Right renal pelvis (tissue), 4 donors: ENCODE data around the gene EXTL2. TPM values are rescaled to one million over a fixed set of nuclear protein-coding genes. Genes with fewer than 3 reads are reported as not detected.
"Not testable (repeated sequence)": the region's sequence is repeated elsewhere in the genome, so short reads cannot be mapped to it uniquely, and the experiment has no call there.

Source experiments
- DNase-seq, 4 donors: peaks; one replicate each; pipeline ENCODE4 v3.0.0-alpha.2; 2013; ENCODE audit warnings: low read depth in 4 of 4, low spot score in 3 of 4, missing footprints in 1 of 4
- polyA plus RNA-seq, 4 donors: library from polyadenylated mRNA; unstranded; fragments of 120-200 nt; gene quantifications; one replicate each; pipeline ENCODE4 v1.2.1, GENCODE V29; 2013; ENCODE audit not compliant: insufficient read length in 4 of 4

EXTL2 gene
- polyA plus RNA-seq, 4 donors: 54.8 to 69.3 (median 68.4) TPM

DNA sequence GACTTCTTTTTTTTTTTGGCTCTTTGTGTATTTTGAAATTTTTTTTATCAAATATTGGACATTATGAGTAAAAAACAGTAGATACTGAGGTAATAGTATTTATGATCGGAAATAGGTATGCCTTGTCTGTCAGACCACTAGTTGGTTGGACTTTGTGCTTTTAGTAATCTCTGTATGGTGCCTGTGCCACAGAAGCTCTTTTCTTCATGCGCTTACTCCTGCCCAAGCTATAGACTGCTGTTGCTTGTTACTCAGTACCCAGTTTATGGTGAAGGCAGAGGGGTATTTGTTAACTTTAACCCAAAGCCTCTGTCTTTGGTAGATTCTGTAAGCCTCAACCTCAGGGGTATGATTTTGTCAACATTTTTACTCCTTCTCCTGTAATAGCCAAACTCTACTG is 9.9 kb upstream of the EXTL2 start:
- no peak for DNase-seq

DNA sequence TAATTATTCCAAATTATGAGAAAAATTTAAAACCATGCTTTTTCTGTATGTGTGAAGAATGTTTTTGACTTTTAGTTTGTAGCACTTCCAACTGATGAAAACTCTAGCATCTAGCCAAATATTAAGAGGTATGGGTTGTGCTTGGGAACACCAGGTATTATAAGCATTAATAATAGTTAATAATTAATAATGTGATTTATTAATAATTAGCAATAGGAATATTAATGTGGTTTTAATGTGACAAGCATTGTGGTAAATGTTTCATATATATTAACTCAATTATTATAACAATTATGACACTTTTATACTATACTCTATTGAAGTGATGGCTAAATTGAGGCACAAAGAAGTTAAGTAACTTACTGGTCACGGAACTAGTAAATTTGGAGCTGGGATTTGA is 9.1 kb upstream of the EXTL2 start:
- no peak for DNase-seq

DNA sequence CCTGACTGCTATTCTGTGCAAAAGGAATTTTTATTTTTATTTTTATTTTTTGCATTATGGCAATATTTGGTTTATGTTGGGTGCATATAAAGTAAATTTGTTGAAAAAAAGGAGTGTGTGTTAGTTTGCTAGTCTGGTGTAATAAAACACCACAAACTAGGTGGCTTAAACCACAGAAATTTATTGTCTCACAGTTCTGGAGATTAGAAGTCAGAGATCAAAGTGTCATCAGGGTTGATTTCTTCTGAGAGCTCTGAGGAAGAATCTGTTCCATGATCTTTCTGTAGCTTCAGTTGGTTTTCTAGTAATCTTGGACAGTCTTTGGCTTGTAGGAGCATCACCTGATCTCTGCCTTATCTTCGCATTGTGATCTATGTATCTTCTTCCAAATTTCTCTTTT is 7.7 kb upstream of the EXTL2 start:
- no peak for DNase-seq

DNA sequence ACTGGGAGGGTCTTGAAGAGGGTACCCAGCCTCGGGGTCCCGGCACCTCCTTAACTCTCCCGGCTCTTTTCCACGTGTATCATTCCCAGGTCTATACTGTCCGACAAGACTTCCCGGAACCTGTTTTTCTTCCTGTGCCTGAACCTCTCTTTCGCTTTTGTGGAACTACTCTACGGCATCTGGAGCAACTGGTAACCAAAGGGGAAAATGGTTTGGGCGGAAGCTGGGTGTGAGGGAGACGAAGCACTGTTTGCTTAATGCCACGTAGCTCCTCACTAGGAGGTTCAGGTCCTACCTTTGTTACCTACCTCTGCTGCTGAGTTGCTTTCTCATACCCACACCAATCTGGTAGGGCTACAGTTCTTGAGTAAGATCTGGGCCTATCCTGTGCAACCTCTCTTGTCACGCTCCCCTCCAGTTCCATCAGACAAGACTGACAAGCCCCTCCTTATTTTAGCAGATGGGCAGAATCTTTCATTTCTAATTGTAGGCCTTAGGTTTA is 1.9 kb upstream of the EXTL2 start:
- peak in 2 of 4 donors; percentile 16 to 29 for DNase-seq

DNA sequence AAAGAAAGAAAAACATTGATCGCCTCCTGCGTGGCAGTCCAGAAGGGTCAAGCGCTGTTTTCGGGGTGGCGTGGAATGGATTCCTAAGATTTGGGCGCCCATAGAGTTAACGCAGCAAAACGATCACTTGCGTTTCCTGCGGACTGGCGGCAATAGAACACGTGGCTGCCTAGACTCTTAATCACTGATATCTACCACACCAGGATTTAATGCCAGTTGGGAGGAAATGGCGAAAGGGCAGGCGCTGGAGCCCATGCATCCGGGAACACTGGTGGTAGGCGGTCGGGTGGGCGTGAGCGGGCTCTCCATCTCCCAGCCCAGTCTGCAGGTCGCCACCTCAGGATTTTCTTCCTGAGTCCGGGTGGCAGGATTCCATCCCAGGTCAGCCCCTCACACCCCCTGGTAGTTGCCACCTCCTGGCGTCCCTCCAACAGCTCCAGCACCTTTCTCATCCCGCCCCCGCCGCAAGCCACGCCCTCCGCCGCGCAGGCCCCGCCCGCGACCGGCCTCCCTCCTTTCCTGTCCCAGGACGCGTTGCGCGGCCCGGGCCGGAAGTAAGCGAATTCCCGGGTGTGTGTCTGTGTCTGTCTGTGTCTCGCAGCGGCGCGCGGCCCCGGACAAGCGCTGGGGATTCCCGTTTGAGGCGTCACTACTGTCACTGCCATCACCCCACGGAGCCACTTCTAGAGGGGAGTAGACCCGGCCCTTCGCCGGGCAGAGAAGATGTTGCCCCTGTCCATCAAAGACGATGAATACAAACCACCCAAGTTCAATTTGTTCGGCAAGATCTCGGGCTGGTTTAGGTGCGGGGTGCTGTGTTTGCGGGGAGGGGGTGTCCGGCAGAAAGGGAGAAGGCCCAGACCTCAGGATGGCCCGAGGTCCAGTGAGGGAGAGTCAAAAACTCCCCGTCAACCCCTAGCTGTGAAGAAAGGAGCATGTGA is 1.2 kb upstream of the EXTL2 start, which contains the start of gene SLC30A7:
Gene SLC30A7 (plus strand): TSS at position 551 of the 941 bp plus-strand sequence. CDS start 173 bp downstream, at position 724.
- DNase-seq: peak; percentile 76 to 83 (median 82)

DNA sequence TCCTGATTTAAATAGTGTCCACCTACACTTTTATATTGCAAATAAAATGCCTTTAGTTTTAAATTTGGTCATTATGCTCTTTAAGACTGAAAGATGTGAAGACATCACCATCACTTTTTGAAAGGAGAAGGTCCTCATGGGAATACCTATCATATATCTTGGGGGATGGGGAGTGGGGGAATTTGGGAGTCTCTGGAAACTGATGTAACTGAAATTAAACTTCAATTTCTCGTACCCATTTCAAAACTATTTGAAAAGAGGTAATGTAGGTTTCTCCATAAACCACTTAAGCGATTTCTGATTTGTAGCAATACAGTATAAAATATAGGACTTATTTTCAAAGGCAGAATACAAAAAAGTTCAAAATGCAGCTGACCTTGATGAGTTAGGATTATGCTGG is 924 bp downstream of the EXTL2 start:
- DNase-seq: no peak

DNA sequence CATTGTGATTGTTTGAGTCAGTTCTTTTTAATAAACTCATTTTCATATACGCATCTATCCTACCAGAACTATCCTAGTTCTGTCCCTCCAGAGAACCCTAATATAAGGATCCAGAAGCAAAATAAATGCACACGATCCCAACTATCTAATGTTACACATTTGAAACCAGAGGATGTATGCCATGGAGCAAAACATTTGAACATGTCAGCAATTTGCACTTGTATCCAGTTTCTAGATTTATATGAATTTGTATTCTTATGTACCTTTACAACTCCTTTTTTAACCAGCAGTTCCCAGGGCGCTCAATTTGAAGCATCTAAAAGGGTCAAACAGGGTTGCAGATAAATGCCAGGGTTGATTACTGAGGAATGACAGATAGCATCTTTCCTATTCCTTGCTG is 2.1 kb downstream of the EXTL2 start:
- DNase-seq: no peak

DNA sequence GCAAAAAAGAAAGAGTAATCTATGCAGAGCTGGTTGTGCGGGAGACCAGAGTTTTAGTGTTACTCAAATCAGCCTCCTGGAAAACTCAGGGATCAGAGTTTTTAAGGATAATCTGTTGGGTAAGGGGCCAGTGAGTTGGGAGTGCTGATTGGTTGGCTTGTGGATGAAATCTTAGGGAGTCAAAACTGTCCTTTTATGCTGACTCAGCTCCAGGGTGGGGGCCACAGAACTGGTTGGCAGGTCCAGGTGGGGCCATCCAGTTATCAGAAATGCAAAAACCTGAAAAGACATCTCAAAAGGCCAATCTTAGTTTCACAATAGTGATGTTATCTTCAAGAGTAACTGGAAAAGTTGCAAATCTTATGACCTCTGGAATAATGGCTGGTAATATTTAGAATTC is 3.3 kb downstream of the EXTL2 start:
- DNase-seq: no peak

DNA sequence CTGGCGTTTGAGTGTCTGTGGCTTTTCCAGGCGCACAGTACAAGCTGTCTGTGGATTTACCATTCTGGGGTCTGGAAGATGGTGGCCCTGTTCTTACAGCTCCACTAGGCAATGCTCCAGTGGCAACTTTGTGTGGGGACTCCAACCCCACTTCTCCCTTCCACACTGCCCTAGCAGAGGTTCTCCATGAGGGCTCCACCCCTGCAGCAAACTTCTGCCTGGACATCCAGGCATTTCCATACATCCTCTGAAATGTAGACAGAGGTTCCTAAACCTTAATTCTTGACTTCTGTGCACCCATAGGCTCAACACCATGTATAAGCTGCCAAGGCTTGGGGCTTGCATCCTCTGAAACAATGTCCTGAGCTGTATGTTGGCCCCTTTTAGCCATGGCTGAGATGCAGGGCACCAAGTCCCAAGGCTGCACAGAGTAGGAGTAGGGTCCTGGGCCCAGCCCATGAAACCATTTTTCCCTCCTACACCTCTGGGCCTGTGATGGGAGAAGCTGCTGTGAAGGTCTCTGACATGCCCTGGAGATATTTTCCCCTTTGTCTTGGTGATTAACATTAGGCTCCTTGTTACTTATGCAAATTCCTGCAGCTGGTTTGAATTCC is 4.7 kb downstream of the EXTL2 start:
- not testable (repeated sequence) for DNase-seq

DNA sequence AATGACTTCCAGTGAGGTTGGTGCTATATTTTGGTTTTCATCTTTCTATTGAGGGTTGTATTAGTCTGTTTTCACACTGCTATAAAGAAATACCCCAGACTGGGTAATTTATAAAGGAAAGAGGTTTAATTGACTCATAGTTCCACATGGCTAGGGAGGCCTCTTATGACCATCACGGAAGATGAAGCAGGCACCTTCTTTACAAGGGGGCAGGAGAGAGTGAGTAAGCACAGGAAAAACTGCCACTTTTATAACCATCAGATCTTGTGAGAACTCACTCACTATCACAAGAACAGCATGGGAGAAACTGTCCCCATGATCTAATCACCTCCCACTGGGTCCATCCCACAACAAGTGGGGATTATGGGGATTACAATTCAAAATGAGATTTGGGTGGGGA is 5.6 kb downstream of the EXTL2 start:
- not testable (repeated sequence) for DNase-seq

DNA sequence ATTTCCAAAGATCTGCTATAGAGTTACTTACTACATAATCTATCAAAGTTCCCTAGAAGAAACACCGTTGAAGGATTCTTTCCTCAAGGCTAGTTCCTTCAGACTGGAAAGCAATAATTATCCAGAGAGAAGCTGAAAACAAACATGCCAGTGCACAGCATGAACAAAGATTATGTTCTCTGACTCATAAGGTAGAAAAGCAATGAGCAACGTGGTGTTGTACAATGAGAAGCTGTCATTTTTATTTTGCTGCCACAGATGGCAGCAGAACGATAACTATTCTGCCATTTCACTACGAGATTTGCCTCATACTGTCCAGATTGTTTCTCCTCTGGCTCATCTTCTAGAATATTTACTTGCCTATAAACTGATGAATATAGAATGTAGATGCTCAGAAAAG is 10.7 kb downstream of the EXTL2 start:
- no peak for DNase-seq

DNA sequence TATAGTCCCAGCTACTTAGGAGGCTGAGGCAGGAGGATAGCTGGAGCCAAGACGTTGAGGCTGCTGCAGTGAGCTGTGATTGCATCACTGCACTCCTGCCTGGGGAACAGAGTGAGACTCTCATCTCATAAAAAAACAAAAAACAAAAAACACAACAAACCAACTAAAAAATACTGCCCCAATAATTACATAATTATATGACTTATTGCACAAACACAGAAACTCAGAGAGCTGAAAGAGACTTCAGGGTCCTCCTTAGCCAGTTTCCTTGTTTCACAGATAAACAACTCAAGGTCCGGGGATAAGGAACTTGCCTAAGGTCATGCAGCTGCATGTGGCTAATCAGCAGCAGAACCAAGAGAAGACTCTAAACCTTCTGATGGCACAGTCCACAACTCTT is 11.9 kb downstream of the EXTL2 start:
- no peak for DNase-seq

DNA sequence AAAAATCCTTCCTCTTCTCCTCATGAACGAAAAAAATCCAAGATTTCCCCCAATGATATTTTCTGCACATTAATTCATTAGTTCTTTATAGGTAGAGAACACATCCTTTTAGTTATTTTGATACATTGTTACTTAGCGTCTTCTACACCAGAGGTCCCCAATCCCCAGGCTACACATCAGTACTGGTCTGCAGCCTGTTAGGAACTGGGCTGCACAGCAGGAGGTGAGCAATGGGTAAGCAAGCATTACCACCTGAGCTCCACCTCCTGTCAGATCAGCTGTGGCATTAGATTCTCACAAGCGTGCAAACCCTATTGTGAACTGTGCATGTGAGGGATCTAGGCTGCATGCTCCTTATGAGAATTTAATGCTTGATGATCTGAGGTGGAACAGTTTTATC is 13.0 kb downstream of the EXTL2 start:
- DNase-seq: no peak

DNA sequence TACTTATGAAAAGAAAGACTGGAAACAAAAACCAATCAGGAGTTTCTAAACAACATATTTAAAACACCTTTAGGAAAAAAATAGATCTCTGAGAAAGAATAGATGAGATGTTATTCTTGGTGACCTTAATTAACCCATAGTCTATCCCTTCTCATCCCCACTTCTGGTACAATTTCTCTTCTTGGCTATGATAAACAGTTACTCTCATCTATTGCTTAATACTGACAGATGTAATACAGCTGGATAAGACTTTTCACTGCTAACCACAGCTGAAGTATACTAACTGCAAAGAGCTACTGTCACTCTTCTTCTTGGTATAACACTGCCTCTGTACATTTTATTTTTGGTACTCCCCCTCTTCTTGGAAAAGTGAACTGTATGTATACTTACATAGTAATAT is 15.2 kb downstream of the EXTL2 start:
- DNase-seq: no peak

DNA sequence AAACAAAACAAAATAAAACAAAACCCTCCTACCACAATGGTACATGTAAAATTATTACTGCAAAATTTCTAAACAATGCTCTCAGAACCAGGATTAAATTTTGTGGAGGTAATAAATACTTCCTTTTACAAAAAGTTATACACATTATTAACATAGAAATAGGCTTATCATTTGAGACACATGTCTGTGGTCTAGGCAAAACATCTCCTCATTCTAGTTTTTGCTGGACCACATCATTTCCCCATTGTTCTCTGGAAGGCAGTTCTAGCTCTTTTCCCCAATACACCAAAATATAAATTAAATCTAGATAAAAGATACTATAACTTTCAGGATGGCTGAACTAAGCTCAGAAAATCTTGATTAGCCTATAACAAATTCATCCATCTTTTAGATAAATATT is 18.4 kb downstream of the EXTL2 start:
- DNase-seq: no peak

DNA sequence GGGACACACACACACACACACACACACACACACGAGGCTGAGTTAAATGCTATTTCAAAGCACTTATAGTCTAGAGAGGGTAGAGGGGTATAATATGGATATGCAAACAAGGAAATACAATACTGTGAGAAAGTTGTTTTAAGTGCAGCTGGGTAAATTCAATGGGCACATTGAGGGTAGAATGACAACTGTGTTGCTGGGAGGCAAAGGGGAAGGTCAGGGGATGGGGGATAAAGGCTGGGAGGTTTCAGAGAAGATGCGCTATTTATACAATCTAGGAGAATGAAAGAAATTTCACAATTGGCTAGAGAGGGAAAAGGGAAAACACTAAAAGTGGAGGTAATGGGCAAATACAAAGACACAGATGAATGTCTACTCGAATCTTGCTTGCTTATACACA is 19.4 kb downstream of the EXTL2 start:
- DNase-seq: no peak

DNA sequence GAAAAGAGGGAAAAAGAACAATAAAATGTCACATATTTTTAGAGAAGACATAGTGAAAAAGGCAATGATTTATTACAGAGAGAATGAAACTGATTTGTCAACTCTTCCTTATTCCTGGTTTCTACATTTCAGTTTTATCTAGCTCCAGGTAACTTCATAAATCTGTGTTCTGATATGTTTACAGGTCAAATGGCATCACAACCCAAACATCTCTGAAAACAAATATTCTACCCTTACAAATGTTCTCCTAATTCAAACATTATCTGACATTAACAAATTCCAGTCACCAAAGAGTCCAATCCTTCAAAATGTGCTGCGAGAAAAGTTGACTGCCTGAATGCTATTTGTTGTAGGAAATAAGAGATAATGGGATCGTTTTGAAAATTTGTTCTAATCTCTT is 20.2 kb downstream of the EXTL2 start:
- DNase-seq: no peak

DNA sequence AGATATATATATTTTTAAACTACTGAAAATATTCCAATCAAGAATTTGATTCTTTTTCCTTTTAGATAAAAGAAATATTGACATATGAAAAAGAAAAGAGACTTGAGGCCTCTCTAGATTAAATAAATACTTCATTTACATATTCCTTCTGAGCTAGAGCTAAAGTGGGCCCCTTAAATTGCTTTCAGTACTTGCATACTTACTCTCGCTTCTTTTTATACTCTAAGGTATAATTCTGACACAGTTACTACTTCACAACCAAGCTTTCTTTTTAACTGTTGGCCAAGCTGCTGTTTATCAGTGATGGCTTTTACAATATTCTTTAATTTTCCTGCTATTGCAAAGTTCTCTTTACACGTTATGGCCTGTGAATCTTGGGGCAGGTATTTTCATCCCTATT is 24.6 kb downstream of the EXTL2 start:
- DNase-seq: no peak

DNA sequence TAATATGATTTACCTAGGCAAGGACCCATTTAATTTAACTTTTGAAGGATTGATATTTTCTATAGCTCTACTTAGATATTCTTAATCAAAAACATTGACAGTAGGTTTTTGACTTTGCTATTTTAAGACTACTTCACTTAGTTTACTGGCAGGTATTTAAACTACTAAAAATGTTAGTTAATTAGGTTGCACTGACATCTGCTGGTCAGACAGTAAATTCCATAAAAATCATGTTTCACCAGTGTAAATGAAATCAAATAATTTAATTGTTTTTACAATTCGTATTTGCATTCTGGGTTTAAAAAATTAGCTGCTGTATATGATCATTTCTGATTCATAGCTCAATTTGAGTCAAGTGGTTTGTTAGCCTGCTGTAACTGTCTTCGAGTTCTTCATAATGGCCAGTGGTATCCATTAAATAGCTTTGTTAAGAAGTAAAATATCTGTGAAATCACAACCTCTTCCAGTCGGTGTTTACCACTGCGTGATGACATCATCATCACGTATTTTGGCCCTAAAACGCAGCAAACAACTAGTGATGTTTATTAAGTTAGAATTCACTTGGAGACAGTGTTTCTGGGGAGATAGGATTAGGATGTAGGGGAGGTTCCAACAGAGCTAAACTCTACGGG is 26.2 kb downstream of the EXTL2 start:
- DNase-seq: peak in 3 of 4 donors; percentile 22 to 34 (median 31)

DNA sequence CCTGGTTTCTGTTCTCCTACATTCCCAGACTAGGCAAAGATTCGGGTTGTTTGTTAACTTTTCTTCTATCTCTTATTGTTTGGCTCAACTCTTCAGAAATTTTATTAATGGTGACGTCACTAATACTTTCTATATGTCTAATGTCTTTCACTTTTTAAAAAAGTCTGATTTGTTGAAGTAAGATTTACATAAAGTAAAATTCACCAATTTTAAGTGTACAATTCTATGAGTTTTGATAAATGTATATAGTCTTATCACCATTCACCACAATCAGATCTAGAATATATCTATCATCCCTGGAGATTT is 27.8 kb downstream of the EXTL2 start:
- no peak for DNase-seq

DNA sequence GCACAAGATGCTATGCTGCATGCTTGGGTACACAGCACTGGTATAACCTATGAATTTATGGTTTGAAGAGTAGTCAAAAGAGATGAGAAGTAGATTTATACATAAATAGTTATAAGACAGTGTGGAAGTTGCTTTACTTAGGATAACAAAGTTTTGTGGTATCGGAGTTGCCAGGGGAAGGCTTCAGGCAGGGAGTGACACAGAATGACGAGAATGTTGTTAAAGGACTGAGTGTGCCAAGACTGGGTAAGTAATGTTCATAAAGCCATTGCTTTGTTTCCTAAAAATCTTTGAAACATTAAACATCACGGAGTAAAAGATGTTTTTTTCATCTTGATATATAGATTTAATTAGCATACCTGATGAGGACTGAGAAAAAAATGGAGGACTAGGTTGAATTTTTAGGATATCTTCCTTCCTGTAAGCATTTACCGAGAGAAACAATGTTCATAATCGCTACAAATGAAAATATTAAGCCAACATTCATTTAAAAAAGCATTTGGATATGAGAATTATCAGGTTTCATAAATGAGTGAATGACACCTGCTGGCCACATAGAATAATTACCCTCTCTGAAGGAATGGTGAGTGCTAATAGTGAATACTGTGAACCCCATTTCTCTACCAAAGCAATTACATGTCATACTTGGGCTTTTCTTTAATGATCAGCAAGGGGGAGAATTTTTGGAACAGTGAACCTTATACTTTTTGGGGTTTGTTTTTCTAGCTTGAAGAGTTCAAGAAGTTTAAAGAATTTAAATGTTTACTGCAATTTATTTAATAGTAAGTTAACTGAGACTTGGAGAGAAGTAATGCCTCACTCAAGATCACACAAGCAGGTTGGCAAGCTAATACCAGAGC is 28.4 kb downstream of the EXTL2 start:
- DNase-seq: no peak
